LNCaP clone FGC (cell line): Measurements from ENCODE around the gene C5AR1.
"Not testable (repeated sequence)": the region's sequence is repeated elsewhere in the genome, so short reads cannot be mapped to it uniquely, and the experiment has no call there.

ENCODE experiments used
- DNase-seq: peaks from one replicate; pipeline ENCODE4 v3.0.0-alpha.2; 2011; ENCODE audit warnings: low read depth
- H3K4me3 ChIP-seq: 2 replicates; pipeline ENCODE4 v1.5.1; 2011; ENCODE audit warnings: mild to moderate bottlenecking, low read depth, low read length, control low read depth
- CTCF ChIP-seq: IDR thresholded peaks from 2 replicates; pipeline ENCODE4 v1.5.1; 2012; ENCODE audit warnings: mild to moderate bottlenecking; ENCODE audit not compliant: control insufficient read depth, insufficient read depth; ENCODE audit errors: extremely low read depth

C5AR1 gene

GRCh38 chr19:47309608-47310007 lies at the start of gene C5AR1:
Gene C5AR1, plus strand, starts transcription at chr19:47309861. Its CDS starts 35 bp downstream, at chr19:47309896.
- no peak for TF ChIP-seq CTCF
- no peak for DNase-seq
- no peak within 1 kb of the TSS for H3K4me3 ChIP-seq

- DNase-seq: no peak
- no peak overlapping the region for H3K4me3 ChIP-seq
- no peak for TF ChIP-seq CTCF
Measured at GRCh38 chr19:47260476-47260875, 49.2 kb upstream of the C5AR1 start.

GRCh38 chr19:47261946-47262793 lies 47.5 kb upstream of the C5AR1 start:
- H3K4me3 ChIP-seq, DNase-seq: not testable (repeated sequence)

- no peak for TF ChIP-seq CTCF
- DNase-seq: no peak
- H3K4me3 ChIP-seq: no peak overlapping the region
Measured at GRCh38 chr19:47264629-47265028, 45.0 kb upstream of the C5AR1 start.

GRCh38 chr19:47266401-47266941 lies 43.2 kb upstream of the C5AR1 start:
- TF ChIP-seq CTCF: no peak
- H3K4me3 ChIP-seq: no peak overlapping the region
- no peak for DNase-seq

- no peak for DNase-seq
- no peak for TF ChIP-seq CTCF
- no peak overlapping the region for H3K4me3 ChIP-seq
Measured at GRCh38 chr19:47267350-47267759, 42.3 kb upstream of the C5AR1 start.

- H3K4me3 ChIP-seq: no peak overlapping the region
- DNase-seq: no peak
- no peak for TF ChIP-seq CTCF
Measured at GRCh38 chr19:47268028-47268427, 41.6 kb upstream of the C5AR1 start.
